MCF 10A (cell line): ENCODE results near the gene MYOC. TPM values are rescaled to one million over a fixed set of nuclear protein-coding genes. Genes with fewer than 3 reads are reported as not detected.

Experiments
- BruUV-seq: library from RNA; stranded (reverse); fragments of 400-500 nt; replicated peaks from 2 replicates; lab custom pipeline; 2021; lab: Mats Ljungman, UMichigan
- CTCF ChIA-PET: fragments of 300-600 bp; sonication (Branson Sonifier 250); formaldehyde crosslinking; extraction: SDS; loops from one replicate; lab custom pipeline; 2021; ENCODE audit warnings: antibody characterized with exemption, inconsistent platforms; lab: Yijun Ruan, JAX
- POLR2A ChIA-PET: fragments of 300-600, 350-650 bp; sonication (Branson Sonifier 250); formaldehyde crosslinking; extraction: SDS; loops from one replicate; lab custom pipeline; 2020; ENCODE audit warnings: antibody characterized with exemption, inconsistent platforms; lab: Yijun Ruan, JAX
- DNase-seq: peaks from one replicate; pipeline ENCODE4 v3.0.0-alpha.2; 2018; ENCODE audit not compliant: unreplicated experiment
- H3K27ac Mint-ChIP-seq: one replicate; pipeline ENCODE4 v1.8.0; 2022; ENCODE audit warnings: mild to moderate bottlenecking, low read depth, mixed read lengths; ENCODE audit not compliant: unreplicated experiment
- H3K27me3 Mint-ChIP-seq: one replicate; pipeline ENCODE4 v1.8.0; 2022; ENCODE audit warnings: mixed read lengths; ENCODE audit not compliant: insufficient read depth, unreplicated experiment
- H3K36me3 Mint-ChIP-seq: one replicate; pipeline ENCODE4 v1.8.0; 2022; ENCODE audit warnings: mild to moderate bottlenecking, moderate library complexity, mixed read lengths; ENCODE audit not compliant: insufficient read depth, unreplicated experiment
- H3K4me1 Mint-ChIP-seq: one replicate; pipeline ENCODE4 v1.8.0; 2022; ENCODE audit warnings: mixed read lengths; ENCODE audit not compliant: insufficient read depth, unreplicated experiment
- H3K4me3 Mint-ChIP-seq: one replicate; pipeline ENCODE4 v1.8.0; 2022; ENCODE audit warnings: mild to moderate bottlenecking, moderate library complexity, mixed read lengths; ENCODE audit not compliant: unreplicated experiment
- H3K9me3 Mint-ChIP-seq: one replicate; pipeline ENCODE4 v1.8.0; 2022; ENCODE audit warnings: mixed read lengths; ENCODE audit not compliant: unreplicated experiment
- intact Hi-C: fragments of 100-400 bp; cut with micrococcal nuclease; formaldehyde crosslinking; loops from 2 replicates; pipeline ENCODE4 v1.14.1; 2022
- total RNA-seq: library from RNA; stranded (reverse); gene quantifications from 2 replicates; pipeline ENCODE4 v1.2.3, GENCODE V29; 2022
- TF ChIP-seq, protein P1 (sequence below): fragments of 200-600 bp; IDR thresholded peaks from one replicate; pipeline ENCODE4 v1.8.0; 2022; ENCODE audit warnings: antibody characterized with exemption, mild to moderate bottlenecking; ENCODE audit not compliant: unreplicated experiment

MYOC gene
- total RNA-seq, 1 experiment from 2014 or later: not detected

- DNase-seq: no peak
- no peak overlapping the region for H3K27ac Mint-ChIP-seq
- POLR2A ChIA-PET: interaction anchor here (0.7 to 1.8 kb wide), 4 partner anchors 9 to 136 kb away, joined by 3 to 6 read pairs (median 4); partner anchors contain the start of gene METTL13
- TF ChIP-seq, protein P1, sequence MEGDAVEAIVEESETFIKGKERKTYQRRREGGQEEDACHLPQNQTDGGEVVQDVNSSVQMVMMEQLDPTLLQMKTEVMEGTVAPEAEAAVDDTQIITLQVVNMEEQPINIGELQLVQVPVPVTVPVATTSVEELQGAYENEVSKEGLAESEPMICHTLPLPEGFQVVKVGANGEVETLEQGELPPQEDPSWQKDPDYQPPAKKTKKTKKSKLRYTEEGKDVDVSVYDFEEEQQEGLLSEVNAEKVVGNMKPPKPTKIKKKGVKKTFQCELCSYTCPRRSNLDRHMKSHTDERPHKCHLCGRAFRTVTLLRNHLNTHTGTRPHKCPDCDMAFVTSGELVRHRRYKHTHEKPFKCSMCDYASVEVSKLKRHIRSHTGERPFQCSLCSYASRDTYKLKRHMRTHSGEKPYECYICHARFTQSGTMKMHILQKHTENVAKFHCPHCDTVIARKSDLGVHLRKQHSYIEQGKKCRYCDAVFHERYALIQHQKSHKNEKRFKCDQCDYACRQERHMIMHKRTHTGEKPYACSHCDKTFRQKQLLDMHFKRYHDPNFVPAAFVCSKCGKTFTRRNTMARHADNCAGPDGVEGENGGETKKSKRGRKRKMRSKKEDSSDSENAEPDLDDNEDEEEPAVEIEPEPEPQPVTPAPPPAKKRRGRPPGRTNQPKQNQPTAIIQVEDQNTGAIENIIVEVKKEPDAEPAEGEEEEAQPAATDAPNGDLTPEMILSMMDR: no peak
- CTCF ChIA-PET: interaction anchor here (0.6 to 4.3 kb wide), 32 partner anchors 9 to 865 kb away, joined by 3 to 72 read pairs (median 4); partner anchors contain the start of gene VAMP4
- no peaks in the 10 kb centered on the region for H3K27me3 Mint-ChIP-seq
- no peaks in the 10 kb centered on the region for H3K36me3 Mint-ChIP-seq
- BruUV-seq: no TSS peak
- no peaks in the 10 kb centered on the region for H3K9me3 Mint-ChIP-seq
- H3K4me1 Mint-ChIP-seq: no peaks in the 10 kb centered on the region
- no peak overlapping the region for H3K4me3 Mint-ChIP-seq
- intact Hi-C loops: loop anchor here (1.0 to 10.0 kb wide), 4 partner anchors 71 to 340 kb away; partner anchors contain the start of gene VAMP4
Observed at GRCh38 chr1:171645553-171646248, 6.8 kb downstream of the MYOC start.

DNA sequence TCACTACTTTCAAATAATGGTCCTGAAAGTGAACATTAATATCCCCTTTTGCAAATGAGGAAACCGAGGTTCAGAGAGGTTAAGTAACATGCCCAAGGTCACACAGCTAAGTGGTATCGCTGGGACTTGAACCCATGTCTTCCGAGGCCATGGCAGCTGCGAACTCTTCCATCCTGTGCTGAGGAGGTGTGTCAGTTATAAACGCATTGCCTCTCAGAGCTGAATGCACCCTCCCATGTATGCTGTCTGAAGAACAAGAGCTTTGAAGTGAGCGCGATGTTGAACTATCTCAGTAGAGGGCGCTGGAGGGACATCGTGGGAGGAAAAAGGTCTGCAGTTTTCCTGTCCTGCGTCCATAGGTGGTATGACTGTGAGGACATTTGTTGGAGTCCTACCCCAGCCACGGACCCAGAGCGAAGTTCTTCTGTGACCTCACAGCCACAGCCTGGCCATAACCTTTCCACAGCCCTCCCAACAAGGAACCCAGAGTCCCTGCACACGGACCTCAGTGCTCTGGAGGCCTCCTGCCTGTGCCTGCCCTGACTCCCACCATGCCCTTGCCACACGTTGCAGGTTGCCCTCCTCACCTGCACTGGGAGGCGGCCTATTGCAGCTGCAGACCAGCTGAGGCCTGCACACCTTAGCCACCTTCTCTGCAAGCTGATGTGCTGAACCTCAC, 7.5 kb downstream of the MYOC start:
- Mint-ChIP-seq H3K36me3 (no peaks in the 10 kb centered on the region), H3K4me3 (no peak overlapping the region), H3K27ac (no peak overlapping the region), H3K9me3 (no peaks in the 10 kb centered on the region), H3K4me1 (no peaks in the 10 kb centered on the region), H3K27me3 (no peaks in the 10 kb centered on the region)
- ChIA-PET POLR2A (interaction anchor here (1.0 to 1.8 kb wide), 4 partner anchors 10 to 160 kb away, joined by 3 to 6 read pairs (median 4); partner anchors contain the start of genes METTL13 and PRRC2C), CTCF (interaction anchor here (0.5 to 4.3 kb wide), 53 partner anchors 8 to 866 kb away, joined by 3 to 72 read pairs (median 4); partner anchors contain the start of genes MYOCOS and VAMP4)
- intact Hi-C loops: loop anchor here (1.0 to 10.0 kb wide), 4 partner anchors 71 to 340 kb away; partner anchors contain the start of gene VAMP4
- no TSS peak for BruUV-seq
- TF ChIP-seq, protein P1: peak; percentile 74
- DNase-seq: peak; percentile 94

DNA sequence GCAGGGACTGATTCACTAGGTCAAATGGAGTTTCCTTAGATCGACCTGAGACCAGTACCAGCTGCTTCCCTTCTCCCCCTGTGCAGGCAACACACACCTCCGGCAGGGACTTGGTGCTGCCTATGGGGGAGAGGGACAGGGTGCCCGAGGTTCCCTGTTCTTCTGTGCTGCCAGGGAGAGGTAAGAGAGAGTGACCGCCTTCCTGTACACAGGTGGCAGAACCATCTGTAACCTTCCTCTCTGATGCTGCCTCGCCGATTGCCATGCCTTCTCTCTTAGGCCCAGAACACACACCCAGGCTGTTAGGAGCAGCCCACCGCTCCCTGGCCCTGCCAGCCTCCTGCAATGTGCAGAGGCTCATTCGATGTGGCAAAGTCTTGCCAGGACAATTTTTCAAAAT, 9.3 kb downstream of the MYOC start:
- intact Hi-C loops: loop anchor here (10.0 kb wide), 1 partner anchor 102 kb away; the partner anchor contains the start of gene VAMP4
- no peaks in the 10 kb centered on the region for H3K36me3 Mint-ChIP-seq
- POLR2A ChIA-PET: no interaction called here
- H3K27me3 Mint-ChIP-seq: no peaks in the 10 kb centered on the region
- DNase-seq: no peak
- TF ChIP-seq, protein P1: no peak
- H3K9me3 Mint-ChIP-seq: no peaks in the 10 kb centered on the region
- H3K4me3 Mint-ChIP-seq: no peak overlapping the region
- H3K27ac Mint-ChIP-seq: no peak overlapping the region
- CTCF ChIA-PET: interaction anchor here (0.6 to 4.3 kb wide), 7 partner anchors 9 to 1835 kb away, joined by 3 to 72 read pairs (median 5); no protein-coding TSS in a partner anchor
- no peaks in the 10 kb centered on the region for H3K4me1 Mint-ChIP-seq
- BruUV-seq: no TSS peak
